ENCODE data around the gene KIAA1328. TPM values are rescaled to one million over a fixed set of nuclear protein-coding genes. Genes with fewer than 3 reads are reported as not detected.
A peak's percentile ranks its signal among the peaks of the same experiment; 100 is the strongest.

The KIAA1328 gene
- total RNA-seq, 1 donor from 2014 or later, result 9.5 TPM

DNA sequence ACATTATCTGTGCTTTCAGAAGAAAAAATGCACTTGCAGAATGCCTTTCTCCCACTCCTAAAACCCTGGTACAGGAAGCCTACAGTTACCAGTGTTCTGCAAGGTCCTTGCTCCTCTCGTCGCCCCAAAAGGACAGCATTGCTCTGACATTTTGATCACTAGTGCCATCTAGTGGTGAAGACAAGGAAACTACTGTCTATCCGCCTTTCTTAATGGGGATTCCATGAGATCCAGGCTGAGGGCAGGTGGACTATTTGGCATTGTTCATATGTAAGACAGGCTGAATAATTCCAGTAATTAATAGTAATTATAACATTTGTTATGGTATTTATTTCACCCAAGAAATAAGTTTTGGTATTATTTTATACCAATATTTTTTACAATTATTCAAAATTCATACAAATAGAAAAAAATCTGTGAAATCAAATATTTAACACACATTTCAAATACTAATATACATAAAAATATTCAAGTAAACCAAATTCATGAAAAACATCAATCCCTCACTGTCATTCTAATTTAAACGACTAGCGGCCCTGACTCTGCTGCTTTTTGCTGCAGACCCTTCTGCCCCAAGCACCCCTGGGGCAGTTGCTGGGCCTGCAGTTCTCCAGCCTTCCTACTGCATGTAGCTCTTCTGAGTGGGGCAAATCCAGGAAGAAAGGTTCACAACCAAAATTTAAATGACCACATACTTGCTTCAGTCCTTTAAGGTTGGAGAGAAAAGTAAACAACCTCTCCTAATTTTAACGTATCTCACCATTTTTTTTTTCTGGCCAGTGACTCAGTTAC, 19.1 kb upstream of the KIAA1328 start:
- Mint-ChIP-seq H3K4me3 (ENCODE audit: unreplicated experiment) (no peak overlapping the region), H3K27me3 (ENCODE audit: unreplicated experiment) (no peaks in the 10 kb centered on the region), H3K9me3 (ENCODE audit: unreplicated experiment) (no peaks in the 10 kb centered on the region), H3K36me3 (ENCODE audit: unreplicated experiment) (peaks cover 7% of the 10 kb centered on the region), H3K27ac (ENCODE audit: unreplicated experiment) (no peak overlapping the region), H3K4me1 (ENCODE audit: low read depth, unreplicated experiment) (no peaks in the 10 kb centered on the region)
- no peak for DNase-seq
- TF ChIP-seq, protein P1, sequence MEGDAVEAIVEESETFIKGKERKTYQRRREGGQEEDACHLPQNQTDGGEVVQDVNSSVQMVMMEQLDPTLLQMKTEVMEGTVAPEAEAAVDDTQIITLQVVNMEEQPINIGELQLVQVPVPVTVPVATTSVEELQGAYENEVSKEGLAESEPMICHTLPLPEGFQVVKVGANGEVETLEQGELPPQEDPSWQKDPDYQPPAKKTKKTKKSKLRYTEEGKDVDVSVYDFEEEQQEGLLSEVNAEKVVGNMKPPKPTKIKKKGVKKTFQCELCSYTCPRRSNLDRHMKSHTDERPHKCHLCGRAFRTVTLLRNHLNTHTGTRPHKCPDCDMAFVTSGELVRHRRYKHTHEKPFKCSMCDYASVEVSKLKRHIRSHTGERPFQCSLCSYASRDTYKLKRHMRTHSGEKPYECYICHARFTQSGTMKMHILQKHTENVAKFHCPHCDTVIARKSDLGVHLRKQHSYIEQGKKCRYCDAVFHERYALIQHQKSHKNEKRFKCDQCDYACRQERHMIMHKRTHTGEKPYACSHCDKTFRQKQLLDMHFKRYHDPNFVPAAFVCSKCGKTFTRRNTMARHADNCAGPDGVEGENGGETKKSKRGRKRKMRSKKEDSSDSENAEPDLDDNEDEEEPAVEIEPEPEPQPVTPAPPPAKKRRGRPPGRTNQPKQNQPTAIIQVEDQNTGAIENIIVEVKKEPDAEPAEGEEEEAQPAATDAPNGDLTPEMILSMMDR (IDR thresholded peaks at IDR 0.05; ENCODE audit: partially characterized antibody, unreplicated experiment), result peak; percentile 85

GRCh38 chr18:36811430-36811829, 17.5 kb upstream of the KIAA1328 start:
- Mint-ChIP-seq H3K27ac (ENCODE audit: unreplicated experiment) (no peak overlapping the region), H3K4me3 (ENCODE audit: unreplicated experiment) (no peak overlapping the region), H3K27me3 (ENCODE audit: unreplicated experiment) (no peaks in the 10 kb centered on the region), H3K4me1 (ENCODE audit: low read depth, unreplicated experiment) (peaks cover 4% of the 10 kb centered on the region), H3K9me3 (ENCODE audit: unreplicated experiment) (no peaks in the 10 kb centered on the region), H3K36me3 (ENCODE audit: unreplicated experiment) (peaks cover 3% of the 10 kb centered on the region)
- TF ChIP-seq, protein P1 (IDR thresholded peaks at IDR 0.05; ENCODE audit: partially characterized antibody, unreplicated experiment), result no peak
- DNase-seq, result no peak

GRCh38 chr18:36811955-36812354, 17.0 kb upstream of the KIAA1328 start:
- no peak for DNase-seq
- no peaks in the 10 kb centered on the region for H3K27me3 Mint-ChIP-seq (ENCODE audit: unreplicated experiment)
- TF ChIP-seq, protein P1 (IDR thresholded peaks at IDR 0.05; ENCODE audit: partially characterized antibody, unreplicated experiment), result no peak
- no peaks in the 10 kb centered on the region for H3K9me3 Mint-ChIP-seq (ENCODE audit: unreplicated experiment)
- no peak overlapping the region for H3K4me3 Mint-ChIP-seq (ENCODE audit: unreplicated experiment)
- H3K4me1 Mint-ChIP-seq (ENCODE audit: low read depth, unreplicated experiment), result peaks cover 4% of the 10 kb centered on the region
- H3K27ac Mint-ChIP-seq (ENCODE audit: unreplicated experiment), result no peak overlapping the region
- peaks cover 3% of the 10 kb centered on the region for H3K36me3 Mint-ChIP-seq (ENCODE audit: unreplicated experiment)

GRCh38 chr18:36812678-36813077, 16.2 kb upstream of the KIAA1328 start:
- TF ChIP-seq, protein P1 (IDR thresholded peaks at IDR 0.05; ENCODE audit: partially characterized antibody, unreplicated experiment), result no peak
- H3K4me3 Mint-ChIP-seq (ENCODE audit: unreplicated experiment), result no peak overlapping the region
- no peaks in the 10 kb centered on the region for H3K36me3 Mint-ChIP-seq (ENCODE audit: unreplicated experiment)
- no peaks in the 10 kb centered on the region for H3K9me3 Mint-ChIP-seq (ENCODE audit: unreplicated experiment)
- H3K4me1 Mint-ChIP-seq (ENCODE audit: low read depth, unreplicated experiment), result peaks cover 4% of the 10 kb centered on the region
- H3K27ac Mint-ChIP-seq (ENCODE audit: unreplicated experiment), result no peak overlapping the region
- DNase-seq, result no peak
- no peaks in the 10 kb centered on the region for H3K27me3 Mint-ChIP-seq (ENCODE audit: unreplicated experiment)

- H3K27me3 Mint-ChIP-seq (ENCODE audit: unreplicated experiment), result no peaks in the 10 kb centered on the region
- no peaks in the 10 kb centered on the region for H3K36me3 Mint-ChIP-seq (ENCODE audit: unreplicated experiment)
- no peak overlapping the region for H3K27ac Mint-ChIP-seq (ENCODE audit: unreplicated experiment)
- TF ChIP-seq, protein P1 (IDR thresholded peaks at IDR 0.05; ENCODE audit: partially characterized antibody, unreplicated experiment), result no peak
- H3K4me1 Mint-ChIP-seq (ENCODE audit: low read depth, unreplicated experiment), result peaks cover 4% of the 10 kb centered on the region
- no peak for DNase-seq
- no peaks in the 10 kb centered on the region for H3K9me3 Mint-ChIP-seq (ENCODE audit: unreplicated experiment)
- H3K4me3 Mint-ChIP-seq (ENCODE audit: unreplicated experiment), result no peak overlapping the region
Measured at GRCh38 chr18:36813101-36813775, 15.7 kb upstream of the KIAA1328 start.
